GM12878 (cell line): ENCODE data around the gene UHRF2. TPM values are rescaled to one million over a fixed set of nuclear protein-coding genes. Genes with fewer than 3 reads are reported as not detected.

Source experiments
- ATAC-seq: fragments of 200-7000 bp; cut with Tn5 transposase; 3 replicates; pipeline ENCODE4 v1.9.1; 2020; ENCODE audit warnings: mild to moderate bottlenecking, moderate library complexity
- BruUV-seq: library from RNA; stranded (reverse); fragments of 400-500 nt; replicated peaks from 2 replicates; lab custom pipeline; 2021; lab: Mats Ljungman, UMichigan
- CTCF ChIA-PET: fragments of 300-600 bp; sonication (Branson Sonifier 250); formaldehyde crosslinking; extraction: SDS; loops from one replicate; lab custom pipeline; 2021; ENCODE audit warnings: inconsistent platforms; lab: Yijun Ruan, JAX
- POLR2A ChIA-PET: fragments of 350-600 bp; formaldehyde crosslinking; extraction: SDS; loops from one replicate; lab custom pipeline; 2021; ENCODE audit warnings: inconsistent platforms; lab: Charles Lee
- RAD21 ChIA-PET: fragments of 300-600 bp; sonication (Branson Sonifier 250); formaldehyde crosslinking; loops from one replicate; lab custom pipeline; 2023; ENCODE audit warnings: antibody characterized with exemption; ENCODE audit not compliant: unreplicated experiment; lab: Charles Lee
- SMC1A ChIA-PET: fragments of 300-600 bp; sonication (Branson Sonifier 250); formaldehyde crosslinking; loops from one replicate; lab custom pipeline; 2023; ENCODE audit not compliant: unreplicated experiment, uncharacterized antibody; lab: Charles Lee
- DNase-seq: peaks from one replicate; pipeline ENCODE4 v3.0.0-alpha.2; 2011; ENCODE audit warnings: low read depth, low spot score
- FAIRE-seq: peaks from 3 replicates; lab custom pipeline; 2011; peaks lifted over from hg19 to GRCh38; lab: Jason Lieb, UNC
- H2AFZ ChIP-seq: 2 replicates; pipeline ENCODE4 v1.6.0; 2011; ENCODE audit warnings: low read depth, low read length, control low read depth; ENCODE audit not compliant: control insufficient read depth
- H3K27ac ChIP-seq: 2 replicates; pipeline ENCODE4 v1.5.1; 2011; ENCODE audit warnings: control low read depth; ENCODE audit not compliant: control insufficient read depth, insufficient read depth
- H3K27me3 ChIP-seq, 2 experiments: replicated peaks in 1 of 2; 2 replicates each; pipeline versions ENCODE4 v1.6.0 to v1.6.1; 2011; ENCODE audit warnings: low read length in 1 of 2; ENCODE audit not compliant: control insufficient read depth in 2 of 2, insufficient read depth in 2 of 2
- H3K36me3 ChIP-seq, 2 experiments: 2 replicates each; pipeline ENCODE4 v1.5.1; 2011; ENCODE audit warnings: low read length in 1 of 2; ENCODE audit not compliant: control insufficient read depth in 2 of 2, insufficient read depth in 2 of 2
- H3K4me1 ChIP-seq: 2 replicates; pipeline ENCODE4 v1.6.1; 2011; ENCODE audit warnings: mild to moderate bottlenecking, low read length, moderate library complexity, mixed read lengths; ENCODE audit not compliant: control insufficient read depth, insufficient read depth
- H3K4me2 ChIP-seq: 2 replicates; pipeline ENCODE4 v1.6.0; 2011; ENCODE audit warnings: control low read depth; ENCODE audit not compliant: control insufficient read depth, insufficient read depth
- H3K4me3 ChIP-seq: fragments of 200-600 bp; sonication (generic); 2 replicates; pipeline ENCODE4 v1.5.1; 2016
- H3K79me2 ChIP-seq: 2 replicates; pipeline ENCODE4 v1.6.0; 2011; ENCODE audit warnings: low read length; ENCODE audit not compliant: control insufficient read depth, insufficient read depth
- H3K9ac ChIP-seq: 2 replicates; pipeline ENCODE4 v1.8.0; 2011; ENCODE audit warnings: low read length, control low read depth, mixed read lengths; ENCODE audit not compliant: control insufficient read depth, insufficient read depth
- H3K9me3 ChIP-seq: replicated peaks from 3 replicates; pipeline ENCODE4 v1.5.1; 2011; ENCODE audit warnings: mild to moderate bottlenecking, low read length; ENCODE audit not compliant: control insufficient read depth, insufficient read depth
- H4K20me1 ChIP-seq: 2 replicates; pipeline ENCODE4 v1.6.0; 2011; ENCODE audit not compliant: control insufficient read depth, insufficient read depth
- BCL11A ChIP-seq: IDR thresholded peaks from 2 replicates; pipeline ENCODE4 v1.6.1; 2011; ENCODE audit warnings: low read depth, low read length
- EZH2 ChIP-seq: IDR thresholded peaks from 2 replicates; pipeline ENCODE4 v1.6.1; 2012; ENCODE audit warnings: low read depth, mild to moderate bottlenecking, control low read depth, inconsistent platforms, low read length, borderline replicate concordance; ENCODE audit not compliant: control insufficient read depth
- HDAC6 ChIP-seq: fragments of 200-600 bp; sonication (generic); IDR thresholded peaks from one replicate; pipeline ENCODE4 v1.8.0; 2017; ENCODE audit warnings: antibody characterized with exemption; ENCODE audit not compliant: unreplicated experiment
- KDM1A ChIP-seq: fragments of 200-600 bp; sonication (generic); IDR thresholded peaks from 2 replicates; pipeline ENCODE4 v1.6.1; 2016; ENCODE audit warnings: borderline replicate concordance
- KLF5 ChIP-seq: fragments of 450-650 bp; IDR thresholded peaks from 2 replicates; pipeline ENCODE4 v1.6.1; 2014; ENCODE audit warnings: mild to moderate bottlenecking; ENCODE audit not compliant: partially characterized antibody
- MTA3 ChIP-seq: IDR thresholded peaks from 2 replicates; pipeline ENCODE4 v1.6.1; 2012; ENCODE audit warnings: low read length, inconsistent platforms, borderline replicate concordance
- PAX5 ChIP-seq: IDR thresholded peaks from 2 replicates; pipeline ENCODE4 v1.6.1; 2011; ENCODE audit warnings: low read depth, low read length, borderline replicate concordance
- RAD21 ChIP-seq: IDR thresholded peaks from 2 replicates; pipeline ENCODE4 v1.6.1; 2011; ENCODE audit warnings: mild to moderate bottlenecking, low read depth, low read length, moderate library complexity; ENCODE audit not compliant: insufficient read depth
- SMARCA5 ChIP-seq: fragments of 450-650 bp; IDR thresholded peaks from 2 replicates; pipeline ENCODE4 v1.6.1; 2017; ENCODE audit warnings: mild to moderate bottlenecking
- ZBED1 ChIP-seq: IDR thresholded peaks from 2 replicates; pipeline ENCODE4 v1.6.1; 2016; ENCODE audit warnings: borderline replicate concordance
- ZNF622 ChIP-seq: fragments of 450-650 bp; IDR thresholded peaks from 2 replicates; pipeline ENCODE4 v1.6.1; 2017; ENCODE audit warnings: mild to moderate bottlenecking, inconsistent platforms
- ZSCAN29 ChIP-seq: fragments of 450-650 bp; IDR thresholded peaks from 2 replicates; pipeline ENCODE4 v1.6.1; 2017; ENCODE audit warnings: mild to moderate bottlenecking, moderate library complexity
- WGBS: methylation state at CpG from one replicate; pipeline ENCODE4 v1.1.6; 2016; ENCODE audit warnings: low lambda C conversion rate; ENCODE audit not compliant: insufficient replicate concordance, insufficient coverage; ENCODE audit errors: missing lambda C conversion rate; 5-methylcytosine and 5-hydroxymethylcytosine counted together
- in situ Hi-C: fragments of 300-500 bp; cut with MboI; formaldehyde crosslinking; loops from 9 replicates; pipeline ENCODE4 v1.14.3; 2018; ENCODE audit warnings: mixed read lengths
- intact Hi-C: fragments of 100-400 bp; cut with micrococcal nuclease; formaldehyde crosslinking; loops from one replicate; pipeline ENCODE4 v1.14.2; 2022; ENCODE audit not compliant: unreplicated experiment
- polyA plus RNA-seq, 11 experiments: library from polyadenylated mRNA; depleted of rRNA in 4 of 11; unstranded in 6 of 11; stranded (reverse) in 5 of 11; fragments of >200 nt; fragmentation: Nextera tagmentation in 4 of 11; fragmentation: Illumina TruSeq in 1 of 11; extraction: Ambion mirVana in 4 of 11; extraction: Trizol in 1 of 11; gene quantifications; 1 replicate in 1 of 11; 2 replicates in 10 of 11; pipeline versions ENCODE4 v1.2.1 to v1.2.3, GENCODE V29; 2011 to 2016; ENCODE audit warnings: inconsistent platforms in 2 of 11, missing spikeins in 2 of 11, low read depth in 1 of 11
- total RNA-seq, 4 experiments: library from RNA; depleted of rRNA in 3 of 4; stranded (reverse); fragments of >200 nt in 3 of 4; fragmentation: Illumina TruSeq in 1 of 4; extraction: Trizol in 1 of 4; gene quantifications; 2 replicates each; pipeline versions ENCODE4 v1.2.1 to v1.2.3, GENCODE V29; 2013 to 2021
- TF ChIP-seq, protein P1 (sequence below): fragments of 450-650 bp; IDR thresholded peaks from 2 replicates; pipeline ENCODE4 v1.6.1; 2017; ENCODE audit warnings: borderline replicate concordance
- TF ChIP-seq, protein P2 (sequence below): fragments of 450-650 bp; IDR thresholded peaks from 2 replicates; pipeline ENCODE4 v1.6.1; 2016; ENCODE audit warnings: mild to moderate bottlenecking

The UHRF2 gene
- total and polyA plus RNA-seq, 10 of the 15 experiments (the other 5 are each of a cell fraction or from before 2014, with no cell fraction given) = 11.2 to 95.8 (median 43.1) TPM

DNA sequence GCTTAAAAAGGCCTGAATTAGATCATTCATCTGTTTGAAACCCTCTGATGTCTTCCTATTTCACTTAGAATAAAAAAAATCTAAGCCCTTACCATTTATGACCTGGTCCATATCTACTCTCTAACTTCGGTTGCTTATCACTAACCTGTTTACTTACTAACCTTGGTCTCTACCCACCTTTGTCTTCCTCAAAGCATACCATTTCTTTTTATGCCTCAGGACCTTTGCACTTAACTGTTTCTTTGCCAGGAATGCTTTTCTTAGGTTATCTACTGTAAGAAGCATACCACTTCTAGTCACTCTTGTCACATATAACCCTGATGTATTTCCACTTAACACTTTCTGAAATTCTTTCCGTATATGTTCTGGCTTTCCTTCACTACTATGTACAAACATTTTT lies 67.0 kb downstream of the UHRF2 start:
- no peak overlapping the region for H3K4me3 ChIP-seq
- RAD21 ChIA-PET = no interaction called here
- H3K79me2 ChIP-seq = no peaks in the 10 kb centered on the region
- peaks cover 5 to 26% of the 10 kb centered on the region in 2 experiments for H3K36me3 ChIP-seq
- no peaks in the 10 kb centered on the region for H4K20me1 ChIP-seq
- no peaks in the 10 kb centered on the region for H3K9me3 ChIP-seq
- H3K4me2 ChIP-seq = no peak overlapping the region
- in situ Hi-C loops (no loop called here), intact Hi-C loops (loop anchor here (5.0 kb wide), 2 partner anchors 68 to 128 kb away; partner anchors contain the start of gene UHRF2)
- SMC1A ChIA-PET = no interaction called here
- no peaks in the 10 kb centered on the region for H3K4me1 ChIP-seq
- H3K27me3 ChIP-seq = no peaks in the 10 kb centered on the region
- DNase-seq = no peak
- POLR2A ChIA-PET = interaction anchor here (1.0 kb wide), 1 partner anchor 37 kb away, joined by 4 read pairs; no protein-coding TSS in a partner anchor
- no peak for ATAC-seq
- no TSS peak for BruUV-seq
- CTCF ChIA-PET = interaction anchor here (0.6 to 1.4 kb wide), 3 partner anchors 40 to 127 kb away, joined by 3 to 4 read pairs (median 3); no protein-coding TSS in a partner anchor
- 86% methylated on average over 2 of the region's 2 CpGs for WGBS
- no peak for FAIRE-seq
- TF ChIP-seq, protein P1, sequence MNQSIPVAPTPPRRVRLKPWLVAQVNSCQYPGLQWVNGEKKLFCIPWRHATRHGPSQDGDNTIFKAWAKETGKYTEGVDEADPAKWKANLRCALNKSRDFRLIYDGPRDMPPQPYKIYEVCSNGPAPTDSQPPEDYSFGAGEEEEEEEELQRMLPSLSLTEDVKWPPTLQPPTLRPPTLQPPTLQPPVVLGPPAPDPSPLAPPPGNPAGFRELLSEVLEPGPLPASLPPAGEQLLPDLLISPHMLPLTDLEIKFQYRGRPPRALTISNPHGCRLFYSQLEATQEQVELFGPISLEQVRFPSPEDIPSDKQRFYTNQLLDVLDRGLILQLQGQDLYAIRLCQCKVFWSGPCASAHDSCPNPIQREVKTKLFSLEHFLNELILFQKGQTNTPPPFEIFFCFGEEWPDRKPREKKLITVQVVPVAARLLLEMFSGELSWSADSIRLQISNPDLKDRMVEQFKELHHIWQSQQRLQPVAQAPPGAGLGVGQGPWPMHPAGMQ = no peak
- TF ChIP-seq PAX5 (no peak), BCL11A (no peak), MTA3 (no peak), EZH2 (no peak), ZBED1 (no peak), KDM1A (no peak), HDAC6 (no peak), RAD21 (no peak), KLF5 (no peak), SMARCA5 (no peak), ZNF622 (no peak), ZSCAN29 (no peak)
- TF ChIP-seq, protein P2, sequence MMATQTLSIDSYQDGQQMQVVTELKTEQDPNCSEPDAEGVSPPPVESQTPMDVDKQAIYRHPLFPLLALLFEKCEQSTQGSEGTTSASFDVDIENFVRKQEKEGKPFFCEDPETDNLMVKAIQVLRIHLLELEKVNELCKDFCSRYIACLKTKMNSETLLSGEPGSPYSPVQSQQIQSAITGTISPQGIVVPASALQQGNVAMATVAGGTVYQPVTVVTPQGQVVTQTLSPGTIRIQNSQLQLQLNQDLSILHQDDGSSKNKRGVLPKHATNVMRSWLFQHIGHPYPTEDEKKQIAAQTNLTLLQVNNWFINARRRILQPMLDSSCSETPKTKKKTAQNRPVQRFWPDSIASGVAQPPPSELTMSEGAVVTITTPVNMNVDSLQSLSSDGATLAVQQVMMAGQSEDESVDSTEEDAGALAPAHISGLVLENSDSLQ = no peak
- no peak overlapping the region for H3K9ac ChIP-seq
- no peak overlapping the region for H2AFZ ChIP-seq
- no peak overlapping the region for H3K27ac ChIP-seq
